Suppressor macrophage (primary cell): ENCODE data around the gene CASQ1.

Experiments used
- DNase-seq, 4 experiments: peaks; one replicate each; pipeline ENCODE4 v3.0.0-alpha.2; 2020 to 2022

Gene CASQ1

DNA sequence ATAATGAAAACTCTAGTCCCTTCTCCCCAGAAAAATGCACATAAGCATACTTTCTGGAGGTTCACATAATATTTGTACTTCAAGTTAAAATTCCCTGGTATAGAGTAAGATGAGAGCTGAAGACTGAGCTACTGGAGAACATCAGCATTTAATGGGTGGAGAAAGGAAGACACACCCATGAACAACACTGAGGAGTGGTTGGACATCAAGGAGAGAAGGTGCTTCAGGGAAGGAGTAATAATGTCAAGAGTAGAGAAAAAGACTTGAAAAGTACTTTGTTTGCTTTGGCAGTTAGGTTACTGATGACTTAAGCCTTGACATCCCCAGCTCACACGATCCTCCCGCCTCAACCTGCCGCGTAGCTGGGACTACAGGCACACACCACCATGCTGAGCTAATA is 36.7 kb downstream of the CASQ1 start:
- no peak for DNase-seq

DNA sequence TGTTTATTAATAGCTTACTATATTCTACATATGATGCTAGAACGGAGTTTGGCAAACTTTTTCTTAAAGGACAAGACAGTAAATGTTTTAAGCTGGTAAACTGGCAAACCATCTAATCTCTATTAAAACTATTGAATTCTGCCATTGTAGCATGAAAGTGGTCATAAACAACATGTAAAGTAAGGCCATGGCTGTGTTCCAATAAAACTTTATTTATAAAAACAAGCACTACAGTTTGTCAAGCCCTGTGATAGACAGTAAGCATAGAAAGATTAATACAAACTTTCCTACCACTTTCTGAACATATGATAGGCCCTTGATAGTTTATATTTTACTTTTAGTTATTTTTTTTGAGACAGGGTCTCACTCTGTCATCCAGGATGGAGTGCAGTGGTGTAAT is 37.2 kb downstream of the CASQ1 start:
- no peak for DNase-seq

DNA sequence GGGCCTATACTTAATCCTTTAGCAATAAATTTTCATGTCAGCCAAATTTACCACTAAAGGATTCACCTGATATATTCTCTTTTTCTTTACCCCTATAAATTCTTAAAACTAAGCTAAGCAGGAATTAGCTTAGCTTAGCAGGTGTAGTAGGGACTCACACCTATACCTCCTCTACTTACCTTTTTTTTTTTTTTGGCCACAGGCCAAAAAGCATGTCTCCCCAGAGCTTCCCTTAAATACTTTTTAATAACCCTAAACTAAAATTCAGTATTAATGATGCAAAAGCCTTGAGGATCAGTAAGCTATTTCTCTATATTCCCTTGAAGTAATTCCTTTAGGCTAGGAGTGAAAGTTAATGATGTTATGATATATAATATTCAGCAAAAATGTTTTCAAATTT is 38.1 kb downstream of the CASQ1 start:
- DNase-seq, result no peak

DNA sequence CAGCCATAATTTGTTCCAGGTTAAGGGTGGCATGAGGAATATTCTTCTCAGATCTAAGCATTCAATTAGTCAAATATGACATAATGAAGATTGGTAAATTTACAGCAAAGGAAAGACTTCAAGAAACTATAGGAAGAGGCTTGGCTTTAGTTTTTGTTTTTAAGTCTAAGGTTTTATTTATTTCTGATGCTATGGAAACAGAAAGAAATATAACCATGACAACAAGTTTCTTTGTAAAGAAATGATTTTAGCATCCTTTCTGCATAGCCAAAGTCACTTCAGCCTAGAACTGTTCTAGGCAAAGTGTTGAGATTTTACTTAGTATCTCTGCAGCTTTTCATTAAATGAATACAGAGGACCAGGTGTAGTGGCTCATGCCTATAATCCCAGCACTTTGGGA is 42.5 kb downstream of the CASQ1 start:
- DNase-seq, result no peak

DNA sequence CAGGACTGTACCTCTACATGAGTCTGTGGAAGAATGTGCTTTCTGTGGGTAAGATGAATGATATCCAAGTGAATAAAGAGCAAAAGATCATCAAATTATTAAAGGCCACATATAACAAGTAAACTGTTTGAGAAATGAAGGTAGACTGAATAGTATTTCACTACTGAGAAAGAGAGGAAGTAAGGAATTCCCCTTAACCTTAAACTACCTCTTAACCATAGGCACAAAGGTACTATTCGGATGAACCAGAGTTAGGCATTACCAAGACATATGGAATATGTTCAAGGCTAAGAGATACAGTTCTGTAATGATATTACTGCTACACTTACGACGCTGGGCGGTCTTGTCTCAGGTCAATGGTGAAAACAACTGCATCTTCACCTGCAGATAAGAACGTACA is 46.4 kb downstream of the CASQ1 start:
- no peak for DNase-seq

DNA sequence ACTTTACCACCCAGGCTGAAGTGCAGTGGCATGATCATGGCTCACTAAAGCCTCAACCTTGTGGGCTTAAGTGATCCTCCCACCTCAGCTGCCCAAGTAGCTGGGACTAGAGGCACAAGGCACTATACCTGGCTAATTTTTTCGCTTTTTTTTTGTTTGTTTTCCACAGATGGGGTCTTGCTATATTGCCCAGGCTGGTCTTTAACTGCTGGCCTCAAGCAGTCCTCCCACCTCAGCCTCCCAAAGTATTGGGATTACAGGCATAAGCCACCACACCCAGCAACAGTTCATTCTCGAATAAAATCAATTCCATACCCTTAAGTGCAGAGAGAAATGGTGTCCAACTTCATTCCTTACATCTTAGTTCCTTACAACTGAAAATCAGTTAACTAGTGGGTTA is 47.2 kb downstream of the CASQ1 start:
- DNase-seq, result no peak

DNA sequence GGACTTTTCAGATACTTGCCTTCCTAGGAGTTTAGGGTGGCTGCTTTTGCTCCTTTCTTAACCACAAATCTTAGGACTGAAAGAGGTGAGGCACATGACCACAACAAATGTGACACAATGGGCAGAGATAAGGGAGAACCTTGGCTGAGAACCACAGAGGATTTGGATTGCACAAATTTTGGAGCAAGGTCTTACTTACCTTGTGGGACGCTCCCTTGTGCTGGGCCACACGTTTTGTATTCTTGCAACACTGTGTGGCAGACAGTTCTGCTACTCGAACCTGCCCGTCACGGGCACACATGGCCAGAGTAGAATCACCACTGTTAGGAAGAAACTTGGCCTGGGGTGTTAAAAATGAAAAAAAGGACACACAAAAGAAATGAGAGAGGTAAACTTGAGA is 48.0 kb downstream of the CASQ1 start:
- DNase-seq, result no peak

DNA sequence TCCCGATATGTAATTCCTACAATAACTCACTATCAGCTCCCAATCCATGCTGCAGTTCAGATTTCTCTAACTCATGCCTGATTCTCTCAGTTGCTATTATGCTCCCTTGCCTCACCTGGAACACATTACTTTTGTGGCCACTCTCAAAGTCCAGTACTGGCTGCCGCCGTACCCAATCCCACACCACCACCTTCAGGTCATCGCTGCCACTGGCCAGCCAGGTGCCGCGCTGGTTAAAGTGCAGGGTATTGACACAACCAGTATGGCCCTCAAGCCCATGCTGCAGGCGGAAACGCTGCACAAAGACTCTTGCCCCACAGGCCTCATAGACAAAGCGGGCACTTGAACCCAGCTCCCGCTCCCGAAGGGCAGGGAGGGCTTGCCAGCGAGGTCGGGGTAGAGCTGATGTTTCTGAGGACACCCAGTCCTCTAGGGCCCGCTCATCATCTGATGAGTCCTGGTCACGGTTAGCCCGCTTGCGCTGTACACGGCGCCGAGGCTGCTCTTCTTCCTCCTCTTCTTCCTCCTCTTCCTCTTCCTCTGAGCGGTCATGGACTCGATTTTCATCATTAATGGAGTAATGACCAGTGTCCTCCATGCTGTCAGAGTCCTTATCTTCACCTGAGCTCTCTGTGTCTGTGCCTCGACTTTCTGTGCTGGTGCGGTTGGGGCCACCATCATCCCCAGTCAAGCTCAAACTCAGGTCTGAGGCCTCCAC is 49.4 kb downstream of the CASQ1 start:
- no peak for DNase-seq

DNA sequence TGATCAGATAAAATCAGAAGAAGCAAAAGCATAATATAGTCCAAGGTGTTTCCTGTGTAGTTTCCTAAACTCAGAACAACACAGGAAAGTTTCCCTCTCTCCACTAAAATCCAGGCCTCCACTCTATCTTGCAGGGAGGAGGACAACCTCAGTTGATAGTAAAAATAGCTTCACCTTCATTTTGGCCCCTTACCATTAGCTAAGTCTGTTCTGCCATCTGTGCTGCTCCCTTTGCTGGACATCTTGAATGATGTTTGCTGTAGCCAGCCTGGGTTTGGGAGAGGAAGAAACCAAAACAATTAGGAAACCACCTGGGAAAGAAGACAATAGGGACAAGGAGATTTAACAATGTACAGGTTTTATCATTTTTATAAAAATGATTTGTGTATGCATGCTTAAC is 53.4 kb downstream of the CASQ1 start:
- DNase-seq, result no peak

DNA sequence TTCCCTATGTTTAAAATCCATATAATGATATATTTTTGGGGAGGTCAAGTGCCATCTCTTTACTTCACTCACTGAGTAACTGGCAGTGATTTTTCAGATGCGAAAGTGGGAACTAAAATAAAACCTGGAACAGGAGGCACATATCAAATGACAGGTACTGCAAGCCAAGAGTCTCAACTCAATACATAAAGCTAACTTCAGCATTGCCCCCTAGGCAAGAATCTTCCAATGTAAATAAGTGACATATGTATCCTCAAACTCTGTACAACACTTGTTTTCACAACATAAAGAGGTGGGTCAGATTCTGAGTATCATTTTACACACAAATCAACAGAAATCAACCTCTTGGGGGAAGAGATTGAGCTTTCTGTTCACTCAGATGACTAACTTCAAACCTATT is 53.8 kb downstream of the CASQ1 start:
- DNase-seq, result no peak

DNA sequence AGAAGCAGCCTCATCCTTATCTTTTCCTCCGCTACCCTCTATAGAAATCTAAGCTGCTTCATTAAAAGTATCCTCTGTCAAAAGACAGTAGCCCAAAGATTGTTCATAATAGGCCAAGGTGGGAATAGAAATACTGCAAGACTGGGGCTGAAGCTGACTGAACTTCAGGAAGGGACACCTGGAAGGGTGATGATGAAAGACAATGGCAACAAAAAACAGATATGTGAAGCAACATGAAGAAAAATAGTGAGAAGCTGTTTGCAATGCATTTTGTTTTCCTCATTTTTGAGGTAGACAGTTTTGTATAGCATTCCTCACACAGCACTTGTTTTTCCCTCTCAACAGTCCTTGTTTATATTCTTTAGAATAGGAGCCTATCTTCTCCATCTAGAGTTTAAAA is 55.1 kb downstream of the CASQ1 start:
- DNase-seq, result no peak

DNA sequence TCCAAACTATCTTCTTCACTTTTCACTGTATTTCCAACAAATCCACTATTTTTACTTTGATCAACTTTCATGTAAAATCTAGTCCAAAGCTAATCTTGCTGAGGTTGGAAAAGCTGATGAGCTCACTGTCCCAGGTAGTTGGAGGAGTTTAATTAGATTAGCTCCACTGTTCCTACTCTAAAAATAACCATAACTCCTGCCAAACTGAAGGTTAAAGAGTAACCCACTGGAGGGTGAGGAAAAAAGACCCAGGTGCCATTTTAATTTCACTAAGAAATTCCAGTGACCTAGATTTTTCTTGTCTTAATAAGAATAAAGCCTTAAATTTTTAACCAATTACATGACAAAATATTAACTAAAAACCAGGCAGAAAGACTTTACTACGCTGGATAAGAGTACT is 56.7 kb downstream of the CASQ1 start:
- DNase-seq, result no peak

DNA sequence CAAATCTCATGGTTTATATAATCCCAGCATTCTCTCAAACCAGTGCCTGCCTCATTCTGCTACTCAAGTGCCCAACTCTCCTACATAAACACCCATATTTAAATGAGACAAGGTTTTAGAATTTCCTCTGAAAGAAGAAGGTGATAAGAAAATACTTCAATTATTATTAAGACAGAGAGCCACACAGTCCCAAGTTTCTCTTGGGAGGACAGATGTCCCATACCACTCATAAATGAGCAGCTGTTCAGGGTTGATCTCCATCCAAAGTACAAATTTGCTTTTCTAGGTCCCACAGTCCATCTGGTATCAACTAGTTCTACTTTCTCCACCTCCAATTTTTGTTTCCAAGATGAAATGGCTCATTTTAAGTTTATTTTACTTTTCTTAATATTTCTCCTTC is 60.6 kb downstream of the CASQ1 start:
- no peak for DNase-seq
